GM18526 (cell line): ENCODE data around the gene HSDL2.

Experiments
- POLR2A ChIP-seq: IDR thresholded peaks from 3 replicates; pipeline ENCODE4 v1.6.1; 2011; ENCODE audit not compliant: insufficient read length; ENCODE audit errors: extremely low read depth

HSDL2 gene

GRCh38 chr9:112473986-112474385, 94.1 kb downstream of the HSDL2 start:
- TF ChIP-seq POLR2A: no peak

GRCh38 chr9:112475318-112475717, 95.4 kb downstream of the HSDL2 start:
- TF ChIP-seq POLR2A: no peak

- no peak for TF ChIP-seq POLR2A
Measured at GRCh38 chr9:112477330-112477729, 97.4 kb downstream of the HSDL2 start.

- no peak for TF ChIP-seq POLR2A
Measured at GRCh38 chr9:112479221-112479620, 99.3 kb downstream of the HSDL2 start.

GRCh38 chr9:112484607-112485006, 104.7 kb downstream of the HSDL2 start:
- no peak for TF ChIP-seq POLR2A

- TF ChIP-seq POLR2A: no peak
Measured at GRCh38 chr9:112485574-112485973, 105.7 kb downstream of the HSDL2 start.

- TF ChIP-seq POLR2A: peak; percentile 96
Measured at GRCh38 chr9:112486221-112487007, 106.5 kb downstream of the HSDL2 start, which contains the start of gene KIAA1958. Gene KIAA1958 (plus strand): TSS chr9:112486827. CDS start chr9:112574081, 87,254 bp downstream.

GRCh38 chr9:112487008-112487798, 107.3 kb downstream of the HSDL2 start:
- no peak for TF ChIP-seq POLR2A

- TF ChIP-seq POLR2A: no peak
Measured at GRCh38 chr9:112487799-112488340, 108.0 kb downstream of the HSDL2 start.

- no peak for TF ChIP-seq POLR2A
Measured at GRCh38 chr9:112489039-112489546, 109.2 kb downstream of the HSDL2 start.

GRCh38 chr9:112489876-112490666, 110.2 kb downstream of the HSDL2 start:
- no peak for TF ChIP-seq POLR2A

GRCh38 chr9:112493393-112494137, 113.7 kb downstream of the HSDL2 start:
- TF ChIP-seq POLR2A: no peak

- no peak for TF ChIP-seq POLR2A
Measured at GRCh38 chr9:112494153-112494552, 114.2 kb downstream of the HSDL2 start.

GRCh38 chr9:112495614-112496013, 115.7 kb downstream of the HSDL2 start:
- no peak for TF ChIP-seq POLR2A
